SK-N-SH treated with all-trans-retinoic acid at 6 μM for 48 hours (cell line): Measurements from ENCODE around the gene ANGPT4.

ENCODE experiments used
- ARNTL ChIP-seq: fragments of 450-650 bp; formaldehyde crosslinking; IDR thresholded peaks from 2 replicates; pipeline ENCODE4 v1.5.0; 2020; ENCODE audit warnings: low read depth, mild to moderate bottlenecking, moderate library complexity, borderline replicate concordance
- GLIS3 ChIP-seq: fragments of 250-450 bp; sonication (Bioruptor Pico); IDR thresholded peaks from 2 replicates; pipeline ENCODE4 v1.5.0; 2020; ENCODE audit warnings: mild to moderate bottlenecking, moderate library complexity
- PATZ1 ChIP-seq: fragments of 250-450 bp; sonication (Bioruptor Pico); IDR thresholded peaks from 2 replicates; pipeline ENCODE4 v1.8.0; 2020; ENCODE audit warnings: mild to moderate bottlenecking, moderate library complexity, borderline replicate concordance
- SNAI2 ChIP-seq: fragments of 250-450 bp; sonication (Bioruptor Pico); IDR thresholded peaks from 2 replicates; pipeline ENCODE4 v1.5.0; 2020; ENCODE audit warnings: mild to moderate bottlenecking, moderate library complexity
- ZNF565 ChIP-seq: fragments of 450-650 bp; formaldehyde crosslinking; conservative IDR thresholded peaks from 2 replicates; pipeline ENCODE4 v1.5.0; 2020; ENCODE audit warnings: low read depth, mild to moderate bottlenecking, moderate library complexity
- ZNF8 ChIP-seq: fragments of 450-650 bp; formaldehyde crosslinking; IDR thresholded peaks from 2 replicates; pipeline ENCODE4 v1.5.0; 2020; ENCODE audit warnings: mild to moderate bottlenecking, moderate library complexity

- TF ChIP-seq SNAI2 (CRISPR knock-in tag) (no peak), PATZ1 (CRISPR knock-in tag) (no peak), ZNF8 (CRISPR knock-in tag) (no peak), GLIS3 (no peak), ZNF565 (CRISPR knock-in tag) (no peak), ARNTL (CRISPR knock-in tag) (no peak)
These were observed 19.6 kb downstream of the ANGPT4 start for GRCh38 chr20:896501-897025.
